HG02973 (cell line): ENCODE data around the gene ZNF764.
A peak's percentile ranks its signal among the peaks of the same experiment; 100 is the strongest.

Experiments used
- ATAC-seq: cut with Tn5 transposase; IDR thresholded peaks from one replicate; pipeline ENCODE4 v1.9.1; 2021; ENCODE audit warnings: moderate library complexity; ENCODE audit not compliant: unreplicated experiment

Gene ZNF764

GRCh38 chr16:30570636-30571444, 12.7 kb upstream of the ZNF764 start:
- ATAC-seq: peak; percentile 1

GRCh38 chr16:30569746-30570635, 11.8 kb upstream of the ZNF764 start:
- no peak for ATAC-seq

- no peak for ATAC-seq
Observed at GRCh38 chr16:30569281-30569680, 11.1 kb upstream of the ZNF764 start.

- peak; percentile 31 for ATAC-seq
Observed at GRCh38 chr16:30567991-30568638, 9.9 kb upstream of the ZNF764 start.

- ATAC-seq: no peak
Observed at GRCh38 chr16:30567160-30567990, 9.2 kb upstream of the ZNF764 start.

- ATAC-seq: no peak
Observed at GRCh38 chr16:30566531-30566930, 8.4 kb upstream of the ZNF764 start.

GRCh38 chr16:30565984-30566383, 7.8 kb upstream of the ZNF764 start:
- ATAC-seq: no peak

GRCh38 chr16:30565526-30565925, 7.4 kb upstream of the ZNF764 start:
- ATAC-seq: no peak

GRCh38 chr16:30562021-30562420, 3.8 kb upstream of the ZNF764 start:
- ATAC-seq: no peak

GRCh38 chr16:30561089-30561816, 3.1 kb upstream of the ZNF764 start:
- no peak for ATAC-seq

- no peak for ATAC-seq
Observed at GRCh38 chr16:30559690-30560089, 1.5 kb upstream of the ZNF764 start.

GRCh38 chr16:30558789-30559377, 709 bp upstream of the ZNF764 start:
- no peak for ATAC-seq

GRCh38 chr16:30557707-30557956, 542 bp downstream of the ZNF764 start:
- ATAC-seq: peak; percentile 2

- ATAC-seq: no peak
Observed at GRCh38 chr16:30556125-30556473, 2.1 kb downstream of the ZNF764 start.

GRCh38 chr16:30555315-30556124, 2.7 kb downstream of the ZNF764 start:
- ATAC-seq: no peak

GRCh38 chr16:30554557-30555314, 3.4 kb downstream of the ZNF764 start:
- no peak for ATAC-seq

GRCh38 chr16:30553393-30553899, 4.7 kb downstream of the ZNF764 start:
- no peak for ATAC-seq

GRCh38 chr16:30552956-30553355, 5.2 kb downstream of the ZNF764 start:
- ATAC-seq: no peak
